OCI-LY1 (cell line): ENCODE results near the gene NUTM2G.
"Not testable (repeated sequence)": the region's sequence is repeated elsewhere in the genome, so short reads cannot be mapped to it uniquely, and the experiment has no call there.

ENCODE experiments used
- H2AFZ ChIP-seq: fragments of 200-600 bp; sonication (generic), shearing (Covaris generic); 2 replicates; pipeline ENCODE4 v1.6.0; 2014; ENCODE audit warnings: antibody characterized with exemption, mild to moderate bottlenecking, low read length
- H3F3A ChIP-seq: fragments of 200-600 bp; sonication (generic), shearing (Covaris generic); 2 replicates; pipeline ENCODE4 v1.6.0; 2014; ENCODE audit warnings: mild to moderate bottlenecking, antibody characterized with exemption, low read length, moderate library complexity; ENCODE audit not compliant: insufficient read depth
- H3K27ac ChIP-seq: fragments of 200-600 bp; sonication (generic); 2 replicates; pipeline ENCODE4 v1.5.1; 2014; ENCODE audit warnings: low read length, mixed run types, mild to moderate bottlenecking, low read depth; ENCODE audit not compliant: poor library complexity, severe bottlenecking
- H3K27me3 ChIP-seq: fragments of 200-600 bp; sonication (generic); 2 replicates; pipeline ENCODE4 v1.6.0; 2014; ENCODE audit warnings: antibody characterized with exemption, mild to moderate bottlenecking, low read length, moderate library complexity; ENCODE audit not compliant: insufficient read depth
- H3K36me3 ChIP-seq: fragments of 200-600 bp; sonication (generic); 2 replicates; pipeline ENCODE4 v1.6.1; 2014; ENCODE audit warnings: mild to moderate bottlenecking, antibody characterized with exemption, low read length, moderate library complexity, mixed read lengths; ENCODE audit not compliant: insufficient read depth
- H3K4me1 ChIP-seq: fragments of 200-600 bp; sonication (generic); 2 replicates; pipeline ENCODE4 v1.5.1; 2014; ENCODE audit warnings: mild to moderate bottlenecking, low read length, moderate library complexity; ENCODE audit not compliant: insufficient read depth, severe bottlenecking
- H3K4me2 ChIP-seq: fragments of 200-600 bp; sonication (generic), shearing (Covaris generic); 2 replicates; pipeline ENCODE4 v1.6.1; 2014; ENCODE audit warnings: low read length
- H3K4me3 ChIP-seq: fragments of 200-600 bp; sonication (generic); 2 replicates; pipeline ENCODE4 v1.5.1; 2014; ENCODE audit warnings: low read length, low read depth, mild to moderate bottlenecking, mixed read lengths; ENCODE audit not compliant: poor library complexity, severe bottlenecking
- H3K79me2 ChIP-seq: fragments of 200-600 bp; shearing (Covaris generic); 2 replicates; pipeline ENCODE4 v1.6.1; 2016; ENCODE audit warnings: mixed run types, low read length, mixed read lengths; ENCODE audit not compliant: insufficient read depth
- H3K9ac ChIP-seq: fragments of 200-600 bp; sonication (generic), shearing (Covaris generic); 2 replicates; pipeline ENCODE4 v1.6.1; 2014; ENCODE audit warnings: mild to moderate bottlenecking, low read length, mixed read lengths
- H3K9me2 ChIP-seq: fragments of 200-600 bp; sonication (generic), shearing (Covaris generic); 2 replicates; pipeline ENCODE4 v1.6.1; 2014; ENCODE audit warnings: low read depth, mild to moderate bottlenecking, low read length, mixed read lengths
- H3K9me3 ChIP-seq: fragments of 200-600 bp; shearing (Covaris generic); 2 replicates; pipeline ENCODE4 v1.6.1; 2014; ENCODE audit warnings: low read length, mixed read lengths
- H4K20me1 ChIP-seq: fragments of 200-600 bp; sonication (generic), shearing (Covaris generic); 2 replicates; pipeline ENCODE4 v1.6.0; 2016; ENCODE audit warnings: mild to moderate bottlenecking, low read length; ENCODE audit not compliant: insufficient read depth

NUTM2G gene

DNA sequence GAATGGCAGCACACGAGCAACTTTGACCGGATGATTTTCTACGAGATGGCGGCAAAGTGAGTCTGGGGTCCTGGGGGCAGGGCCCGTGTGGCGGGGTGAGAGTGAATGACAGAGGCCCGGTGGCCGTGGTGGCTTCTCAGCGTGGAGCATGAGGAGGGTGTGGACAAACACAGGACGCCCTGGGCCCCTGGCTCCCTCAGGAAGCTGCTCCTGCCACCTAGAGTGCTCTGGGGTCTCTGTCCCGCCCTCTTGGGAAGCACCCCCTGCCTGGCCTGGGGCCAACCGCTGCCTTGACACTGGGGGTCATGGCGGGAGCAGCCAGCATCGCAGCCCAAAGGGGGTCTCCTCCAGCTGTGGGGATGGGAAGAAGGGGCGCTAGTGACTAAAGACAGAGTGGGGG is 6.8 kb downstream of the NUTM2G start:
- not testable (repeated sequence) for H3K36me3 ChIP-seq, H3K4me1 ChIP-seq

DNA sequence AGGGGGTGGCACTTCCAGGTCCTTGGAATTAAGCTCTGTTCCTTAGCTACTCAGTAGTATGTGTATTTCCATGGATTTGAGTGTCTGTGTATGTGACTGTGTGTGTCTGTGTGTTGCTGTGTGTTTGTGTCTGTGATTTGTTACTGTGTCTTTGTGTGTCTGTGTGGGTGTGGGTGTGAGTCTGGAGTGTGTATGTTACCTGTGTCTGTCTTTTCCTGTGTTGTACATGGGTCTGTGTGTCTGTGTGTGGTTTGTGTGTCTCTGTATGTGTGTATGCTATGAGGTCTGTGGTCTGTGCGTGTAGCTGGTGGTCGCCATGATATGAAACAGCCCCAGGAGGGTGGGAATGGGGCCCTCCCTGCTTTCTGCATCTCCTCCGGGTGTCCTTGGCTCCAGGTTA is 8.8 kb downstream of the NUTM2G start:
- not testable (repeated sequence) for H3K9ac ChIP-seq, H2AFZ ChIP-seq, H3F3A ChIP-seq, H3K9me2 ChIP-seq, H3K27ac ChIP-seq, H3K9me3 ChIP-seq, H3K4me2 ChIP-seq, H4K20me1 ChIP-seq, H3K4me3 ChIP-seq, H3K36me3 ChIP-seq, H3K4me1 ChIP-seq, H3K27me3 ChIP-seq, H3K79me2 ChIP-seq

More for the DNA sequence above, 6.8 kb downstream of the NUTM2G start:
- H3K4me2 ChIP-seq, H3K4me3 ChIP-seq, H3K79me2 ChIP-seq, H3K9ac ChIP-seq, H3F3A ChIP-seq, H3K9me3 ChIP-seq, H3K9me2 ChIP-seq, H2AFZ ChIP-seq, H4K20me1 ChIP-seq, H3K27ac ChIP-seq, H3K27me3 ChIP-seq: not testable (repeated sequence)

DNA sequence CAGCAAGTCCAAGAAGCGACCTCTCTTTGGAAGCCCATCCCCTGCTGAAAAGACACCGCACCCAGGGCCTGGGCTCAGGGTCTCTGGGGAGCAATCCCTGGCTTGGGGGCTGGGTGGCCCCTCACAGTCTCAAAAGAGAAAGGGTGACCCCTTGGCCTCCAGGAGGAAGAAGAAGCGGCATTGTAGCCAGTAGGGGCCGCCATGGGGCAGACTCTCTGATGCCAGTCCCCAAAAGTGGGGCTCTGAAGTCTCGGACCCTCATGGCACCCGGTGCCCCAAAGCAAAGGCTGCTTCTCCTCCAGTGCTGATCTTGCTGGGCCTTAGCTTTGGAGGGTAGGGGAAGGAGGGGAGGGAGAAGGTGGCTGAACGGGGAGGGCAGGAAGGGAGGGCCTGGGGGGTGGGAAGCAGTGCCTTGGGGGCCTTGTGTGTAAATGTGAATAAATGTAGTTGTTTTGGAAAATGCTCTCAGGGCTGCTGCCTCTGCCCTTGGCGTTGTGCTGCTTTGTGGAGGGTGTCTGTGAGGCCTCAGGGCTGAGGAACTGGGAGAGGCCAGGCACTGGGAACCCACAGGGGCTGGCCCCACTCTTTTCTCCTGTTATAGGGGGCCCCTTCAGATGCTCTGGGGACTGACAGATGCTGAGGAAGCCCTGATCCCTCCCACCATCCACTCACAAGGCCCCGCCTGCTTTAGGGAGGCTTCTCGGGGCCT is 10.5 kb downstream of the NUTM2G start:
- not testable (repeated sequence) for H2AFZ ChIP-seq, H3K27ac ChIP-seq, H4K20me1 ChIP-seq, H3K9ac ChIP-seq, H3K36me3 ChIP-seq, H3K4me2 ChIP-seq, H3K9me3 ChIP-seq, H3K4me1 ChIP-seq, H3K27me3 ChIP-seq, H3K9me2 ChIP-seq, H3K4me3 ChIP-seq, H3K79me2 ChIP-seq, H3F3A ChIP-seq

DNA sequence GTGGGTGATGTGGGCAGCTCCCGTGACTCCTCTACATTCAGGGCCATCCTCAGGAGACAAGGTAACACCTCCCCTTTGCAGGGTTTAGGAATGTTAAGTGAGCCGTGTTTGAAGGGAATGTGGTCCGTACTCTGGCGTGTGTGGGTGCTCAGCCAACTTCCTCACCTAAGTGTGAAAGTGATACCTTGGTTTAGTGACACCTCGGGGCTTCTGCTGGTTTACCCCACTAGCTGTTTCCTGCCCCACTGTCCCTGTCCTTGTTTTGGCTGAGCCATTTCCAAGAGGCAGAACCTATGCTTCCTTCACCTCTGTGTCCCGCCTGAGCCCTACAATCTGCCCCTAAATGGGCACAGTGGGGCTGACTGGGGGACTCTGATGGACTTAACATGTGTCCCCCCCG is 12.3 kb downstream of the NUTM2G start:
- H3K4me3 ChIP-seq, H2AFZ ChIP-seq, H3K9me2 ChIP-seq, H3K9ac ChIP-seq, H3K4me1 ChIP-seq, H3K27me3 ChIP-seq, H3K27ac ChIP-seq, H3K79me2 ChIP-seq, H3K36me3 ChIP-seq, H3K4me2 ChIP-seq, H3F3A ChIP-seq, H3K9me3 ChIP-seq, H4K20me1 ChIP-seq: not testable (repeated sequence)

DNA sequence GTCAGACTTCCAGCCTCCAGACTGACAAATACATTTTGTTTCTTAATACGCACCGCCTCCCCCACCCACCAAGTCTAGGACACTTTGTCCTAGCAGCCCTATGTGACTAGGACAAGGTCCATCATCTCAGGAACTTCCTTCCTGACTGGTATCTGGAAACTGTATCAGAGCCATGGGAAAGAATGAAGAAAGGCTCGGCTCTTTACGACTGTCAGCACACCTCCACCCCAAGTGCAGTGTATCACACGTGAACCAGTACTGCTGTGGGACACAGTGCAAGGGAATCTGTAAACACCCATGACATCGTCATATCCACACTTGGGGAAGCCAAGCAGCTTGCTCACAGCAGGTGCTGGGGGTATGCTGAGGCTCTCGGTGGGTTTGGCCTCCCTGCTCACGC is 13.0 kb downstream of the NUTM2G start:
- not testable (repeated sequence) for H3K27me3 ChIP-seq, H3K4me1 ChIP-seq, H4K20me1 ChIP-seq, H3K4me3 ChIP-seq, H3K79me2 ChIP-seq, H3K9ac ChIP-seq, H3K27ac ChIP-seq, H3K36me3 ChIP-seq, H3F3A ChIP-seq, H2AFZ ChIP-seq, H3K9me3 ChIP-seq, H3K4me2 ChIP-seq, H3K9me2 ChIP-seq

DNA sequence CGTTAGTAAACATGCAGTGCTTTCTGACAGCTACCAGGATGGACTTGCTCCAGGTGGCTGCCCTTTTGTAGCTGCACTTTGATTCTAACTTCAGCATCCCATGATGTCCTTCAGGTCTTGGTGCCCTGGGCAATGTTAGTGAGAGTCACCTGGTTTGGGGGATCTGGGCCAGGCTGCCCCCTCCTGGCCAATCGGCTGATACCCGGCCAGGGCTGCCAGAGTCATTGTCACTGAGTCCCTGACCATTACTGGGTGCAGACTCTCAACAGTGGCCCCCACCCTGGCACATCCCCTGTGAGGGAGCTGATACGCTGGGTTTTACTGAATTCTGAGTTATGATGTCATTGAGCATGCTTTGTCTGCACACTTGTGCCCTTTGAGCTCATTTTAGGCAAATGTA is 13.5 kb downstream of the NUTM2G start:
- H3K9me2 ChIP-seq, H4K20me1 ChIP-seq, H3F3A ChIP-seq: not testable (repeated sequence)

DNA sequence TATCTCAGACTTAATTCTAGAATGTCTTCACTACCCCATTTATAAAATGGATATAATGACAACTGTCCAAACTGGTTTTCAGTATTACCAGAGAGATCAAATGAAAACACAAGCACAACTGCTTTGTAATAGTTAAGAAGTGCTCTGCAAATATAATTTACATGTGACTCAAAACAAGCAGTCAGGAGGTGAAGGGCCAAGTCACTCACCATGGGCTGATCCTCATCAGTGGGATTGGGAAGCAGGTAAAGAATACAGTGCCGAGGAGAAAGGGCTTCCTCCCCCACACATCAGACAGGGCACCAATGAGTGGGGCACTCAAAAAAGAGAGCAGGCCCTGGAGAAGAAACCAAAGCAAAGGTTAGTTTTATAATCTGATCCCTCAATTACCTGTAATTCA is 20.7 kb downstream of the NUTM2G start:
- not testable (repeated sequence) for H4K20me1 ChIP-seq, H3K4me3 ChIP-seq, H3K27me3 ChIP-seq, H2AFZ ChIP-seq, H3K27ac ChIP-seq, H3F3A ChIP-seq, H3K4me1 ChIP-seq, H3K79me2 ChIP-seq, H3K9ac ChIP-seq, H3K36me3 ChIP-seq, H3K9me2 ChIP-seq, H3K4me2 ChIP-seq, H3K9me3 ChIP-seq

More for the DNA sequence above, 13.5 kb downstream of the NUTM2G start:
- H3K4me1 ChIP-seq, H3K36me3 ChIP-seq, H3K27ac ChIP-seq, H3K27me3 ChIP-seq, H3K4me3 ChIP-seq, H3K79me2 ChIP-seq, H3K9me3 ChIP-seq, H3K4me2 ChIP-seq, H3K9ac ChIP-seq, H2AFZ ChIP-seq: not testable (repeated sequence)

DNA sequence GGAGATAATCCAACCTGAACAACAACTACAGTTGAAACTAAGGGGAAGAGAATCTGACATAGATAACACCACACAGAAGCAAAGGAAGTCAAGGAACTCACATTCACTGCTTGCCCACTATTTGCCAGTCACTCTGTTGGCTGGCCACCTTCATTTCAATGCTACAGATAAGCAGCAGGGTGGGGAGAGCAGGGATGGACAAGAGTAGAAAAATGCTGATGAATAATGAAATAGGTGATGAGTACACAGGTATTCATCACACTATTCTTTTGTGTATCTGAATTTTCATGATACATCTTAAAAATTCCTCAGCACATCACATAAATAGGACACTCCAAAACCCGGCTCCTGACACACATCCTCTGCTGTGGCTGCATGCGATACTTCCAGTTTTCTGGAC is 21.9 kb downstream of the NUTM2G start:
- H3K27ac ChIP-seq, H3F3A ChIP-seq, H3K9me3 ChIP-seq, H3K9me2 ChIP-seq, H3K4me3 ChIP-seq, H4K20me1 ChIP-seq, H3K79me2 ChIP-seq, H3K27me3 ChIP-seq, H3K4me1 ChIP-seq, H2AFZ ChIP-seq, H3K4me2 ChIP-seq, H3K9ac ChIP-seq, H3K36me3 ChIP-seq: not testable (repeated sequence)
